ENCODE measurements around the gene CHD6. TPM values are rescaled to one million over a fixed set of nuclear protein-coding genes. Genes with fewer than 3 reads are reported as not detected.
A peak's percentile ranks its signal among the peaks of the same experiment; 100 is the strongest.

The CHD6 gene
- total and polyA plus RNA-seq, 2 of the 13 experiments (the other 11 are each of a cell fraction or from before 2014, with no cell fraction given): 14.4 to 52.0 TPM

DNA sequence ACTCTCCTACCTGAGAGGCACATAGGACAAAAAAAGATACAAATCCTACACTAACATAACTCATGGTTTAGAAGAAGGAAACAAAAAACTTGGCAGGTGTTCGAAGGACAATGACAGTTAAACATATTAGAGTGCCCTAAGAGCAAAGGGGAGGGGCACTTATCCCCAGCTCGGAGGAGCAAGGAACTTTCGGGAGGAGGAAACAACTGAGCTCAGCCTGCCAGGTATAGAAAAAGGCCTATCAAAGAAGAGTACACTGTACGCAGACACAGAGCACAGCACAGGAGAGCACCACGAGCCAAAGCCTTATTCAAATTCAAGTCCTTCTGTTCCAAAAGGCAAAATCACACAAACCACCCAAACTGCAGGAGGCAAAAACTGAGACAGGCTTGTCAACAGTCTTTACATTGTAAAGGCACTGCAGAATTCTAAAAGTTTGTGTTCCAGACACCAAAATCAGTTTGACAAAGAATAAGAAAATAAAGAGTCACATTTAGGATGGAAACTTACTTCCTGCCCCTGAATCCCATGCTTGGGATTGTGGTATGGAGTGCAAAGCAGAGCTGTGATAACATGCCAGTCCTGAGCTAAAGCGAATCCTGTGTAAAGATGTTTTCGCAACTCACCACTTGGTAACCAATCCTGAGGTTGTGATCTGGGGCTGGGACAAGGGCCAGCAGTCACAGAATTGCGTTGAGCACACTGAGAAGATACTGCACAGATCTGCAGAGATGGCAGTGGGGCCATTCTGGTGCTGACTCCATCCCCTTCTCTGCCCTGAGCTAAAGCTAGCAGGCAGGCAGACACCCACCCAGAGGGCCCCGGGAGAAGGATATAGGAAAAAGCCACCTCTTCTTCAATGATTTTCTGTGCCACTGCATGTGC, 108.6 kb downstream of the CHD6 start (continued):
- TF ChIP-seq NCOA1 (CRISPR knock-in tag; IDR thresholded peaks at IDR 0.05): no peak
- no peak for TF ChIP-seq ZNF556 (CRISPR knock-in tag; IDR thresholded peaks at IDR 0.05; ENCODE audit: borderline replicate concordance)
- no peak for TF ChIP-seq MED13 (CRISPR knock-in tag; IDR thresholded peaks at IDR 0.05)
- TF ChIP-seq ZNF781 (CRISPR knock-in tag; IDR thresholded peaks at IDR 0.05; ENCODE audit: borderline replicate concordance, not compliant biosample characterization): no peak
- no peak for TF ChIP-seq ATF4 (CRISPR knock-in tag; IDR thresholded peaks at IDR 0.05)
- TF ChIP-seq ZNF777 (CRISPR knock-in tag; IDR thresholded peaks at IDR 0.05): no peak
- TF ChIP-seq KLF12 (CRISPR knock-in tag; IDR thresholded peaks at IDR 0.05; ENCODE audit: borderline replicate concordance): no peak
- TF ChIP-seq, protein P1, sequence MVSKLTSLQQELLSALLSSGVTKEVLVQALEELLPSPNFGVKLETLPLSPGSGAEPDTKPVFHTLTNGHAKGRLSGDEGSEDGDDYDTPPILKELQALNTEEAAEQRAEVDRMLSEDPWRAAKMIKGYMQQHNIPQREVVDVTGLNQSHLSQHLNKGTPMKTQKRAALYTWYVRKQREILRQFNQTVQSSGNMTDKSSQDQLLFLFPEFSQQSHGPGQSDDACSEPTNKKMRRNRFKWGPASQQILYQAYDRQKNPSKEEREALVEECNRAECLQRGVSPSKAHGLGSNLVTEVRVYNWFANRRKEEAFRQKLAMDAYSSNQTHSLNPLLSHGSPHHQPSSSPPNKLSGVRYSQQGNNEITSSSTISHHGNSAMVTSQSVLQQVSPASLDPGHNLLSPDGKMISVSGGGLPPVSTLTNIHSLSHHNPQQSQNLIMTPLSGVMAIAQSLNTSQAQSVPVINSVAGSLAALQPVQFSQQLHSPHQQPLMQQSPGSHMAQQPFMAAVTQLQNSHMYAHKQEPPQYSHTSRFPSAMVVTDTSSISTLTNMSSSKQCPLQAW (CRISPR knock-in tag; IDR thresholded peaks at IDR 0.05): no peak
- peak; percentile 21; the same call in 1 of the 2 replicates for TF ChIP-seq HNF4A (CRISPR knock-in tag; IDR thresholded peaks at IDR 0.05)
- no peak for TF ChIP-seq EP300 (IDR thresholded peaks at IDR 0.05; ENCODE audit: low read depth in 2 of 2, low read length in 2 of 2)
- no peak for TF ChIP-seq EP300 (CRISPR knock-in tag; IDR thresholded peaks at IDR 0.05; ENCODE audit: borderline replicate concordance)
- peak; percentile 67 for TF ChIP-seq NFYB (CRISPR knock-in tag; IDR thresholded peaks at IDR 0.05)
- TF ChIP-seq KDM3A (CRISPR knock-in tag; IDR thresholded peaks at IDR 0.05; ENCODE audit: low read depth): no peak
- no peak for TF ChIP-seq TBX2 (CRISPR knock-in tag; IDR thresholded peaks at IDR 0.05; ENCODE audit: borderline replicate concordance)
- TF ChIP-seq SAP130 (CRISPR knock-in tag; IDR thresholded peaks at IDR 0.05; ENCODE audit: low read depth): peak; percentile 32; the same call in 1 of the 2 replicates
- no peak for TF ChIP-seq ZNF569 (CRISPR knock-in tag; IDR thresholded peaks at IDR 0.05; ENCODE audit: borderline replicate concordance)
- TF ChIP-seq SMYD3 (CRISPR knock-in tag; IDR thresholded peaks at IDR 0.05): no peak
- no peak for TF ChIP-seq ZFP36L1 (CRISPR knock-in tag; IDR thresholded peaks at IDR 0.05)
- TF ChIP-seq, protein P2, sequence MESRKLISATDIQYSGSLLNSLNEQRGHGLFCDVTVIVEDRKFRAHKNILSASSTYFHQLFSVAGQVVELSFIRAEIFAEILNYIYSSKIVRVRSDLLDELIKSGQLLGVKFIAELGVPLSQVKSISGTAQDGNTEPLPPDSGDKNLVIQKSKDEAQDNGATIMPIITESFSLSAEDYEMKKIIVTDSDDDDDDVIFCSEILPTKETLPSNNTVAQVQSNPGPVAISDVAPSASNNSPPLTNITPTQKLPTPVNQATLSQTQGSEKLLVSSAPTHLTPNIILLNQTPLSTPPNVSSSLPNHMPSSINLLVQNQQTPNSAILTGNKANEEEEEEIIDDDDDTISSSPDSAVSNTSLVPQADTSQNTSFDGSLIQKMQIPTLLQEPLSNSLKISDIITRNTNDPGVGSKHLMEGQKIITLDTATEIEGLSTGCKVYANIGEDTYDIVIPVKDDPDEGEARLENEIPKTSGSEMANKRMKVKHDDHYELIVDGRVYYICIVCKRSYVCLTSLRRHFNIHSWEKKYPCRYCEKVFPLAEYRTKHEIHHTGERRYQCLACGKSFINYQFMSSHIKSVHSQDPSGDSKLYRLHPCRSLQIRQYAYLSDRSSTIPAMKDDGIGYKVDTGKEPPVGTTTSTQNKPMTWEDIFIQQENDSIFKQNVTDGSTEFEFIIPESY (CRISPR knock-in tag; IDR thresholded peaks at IDR 0.05): no peak
- TF ChIP-seq TCF7L2 (IDR thresholded peaks at IDR 0.05; ENCODE audit: low read depth, low read length): no peak
- TF ChIP-seq, protein P3, sequence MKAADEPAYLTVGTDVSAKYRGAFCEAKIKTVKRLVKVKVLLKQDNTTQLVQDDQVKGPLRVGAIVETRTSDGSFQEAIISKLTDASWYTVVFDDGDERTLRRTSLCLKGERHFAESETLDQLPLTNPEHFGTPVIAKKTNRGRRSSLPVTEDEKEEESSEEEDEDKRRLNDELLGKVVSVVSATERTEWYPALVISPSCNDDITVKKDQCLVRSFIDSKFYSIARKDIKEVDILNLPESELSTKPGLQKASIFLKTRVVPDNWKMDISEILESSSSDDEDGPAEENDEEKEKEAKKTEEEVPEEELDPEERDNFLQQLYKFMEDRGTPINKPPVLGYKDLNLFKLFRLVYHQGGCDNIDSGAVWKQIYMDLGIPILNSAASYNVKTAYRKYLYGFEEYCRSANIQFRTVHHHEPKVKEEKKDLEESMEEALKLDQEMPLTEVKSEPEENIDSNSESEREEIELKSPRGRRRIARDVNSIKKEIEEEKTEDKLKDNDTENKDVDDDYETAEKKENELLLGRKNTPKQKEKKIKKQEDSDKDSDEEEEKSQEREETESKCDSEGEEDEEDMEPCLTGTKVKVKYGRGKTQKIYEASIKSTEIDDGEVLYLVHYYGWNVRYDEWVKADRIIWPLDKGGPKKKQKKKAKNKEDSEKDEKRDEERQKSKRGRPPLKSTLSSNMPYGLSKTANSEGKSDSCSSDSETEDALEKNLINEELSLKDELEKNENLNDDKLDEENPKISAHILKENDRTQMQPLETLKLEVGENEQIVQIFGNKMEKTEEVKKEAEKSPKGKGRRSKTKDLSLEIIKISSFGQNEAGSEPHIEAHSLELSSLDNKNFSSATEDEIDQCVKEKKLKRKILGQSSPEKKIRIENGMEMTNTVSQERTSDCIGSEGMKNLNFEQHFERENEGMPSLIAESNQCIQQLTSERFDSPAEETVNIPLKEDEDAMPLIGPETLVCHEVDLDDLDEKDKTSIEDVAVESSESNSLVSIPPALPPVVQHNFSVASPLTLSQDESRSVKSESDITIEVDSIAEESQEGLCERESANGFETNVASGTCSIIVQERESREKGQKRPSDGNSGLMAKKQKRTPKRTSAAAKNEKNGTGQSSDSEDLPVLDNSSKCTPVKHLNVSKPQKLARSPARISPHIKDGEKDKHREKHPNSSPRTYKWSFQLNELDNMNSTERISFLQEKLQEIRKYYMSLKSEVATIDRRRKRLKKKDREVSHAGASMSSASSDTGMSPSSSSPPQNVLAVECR (CRISPR knock-in tag; IDR thresholded peaks at IDR 0.05; ENCODE audit: borderline replicate concordance): 0 out of 2 replicates have a peak, but pooled peaks have one; percentile 38

Data from HepG2 (cell line).